Measurements from ENCODE around the gene AGAP6. TPM values are rescaled to one million over a fixed set of nuclear protein-coding genes. Genes with fewer than 3 reads are reported as not detected.
A peak's percentile ranks its signal among the peaks of the same experiment; 100 is the strongest.
"Not testable (repeated sequence)": the region's sequence is repeated elsewhere in the genome, so short reads cannot be mapped to it uniquely, and the experiment has no call there.

Gene AGAP6
- polyA plus RNA-seq = 7.4 to 11.4 TPM (median 9.9 TPM) in 3 replicates
- 4.6 TPM for polyA plus RNA-seq (2011; ENCODE audit: low read depth)
- polyA plus RNA-seq (2011; cell fraction: cytosol; rRNA removed) = 2.3 and 2.7 TPM in 2 replicates
- 47.0 and 53.9 TPM in 2 replicates for polyA plus RNA-seq (2011; cell fraction: nucleus; rRNA removed)
- polyA plus RNA-seq (2012; ENCODE audit: low replicate concordance) = 4.4 and 10.3 TPM in 2 replicates
- 0.59 to 8.4 TPM (median 5.3 TPM) in 3 replicates for polyA minus RNA-seq
- polyA minus RNA-seq (2011; cell fraction: cytosol; rRNA and poly(A)+ RNA removed) = 0.96 TPM
- 6.2 and 10.3 TPM in 2 replicates for polyA minus RNA-seq (2011; cell fraction: nucleus; rRNA and poly(A)+ RNA removed)

DNA sequence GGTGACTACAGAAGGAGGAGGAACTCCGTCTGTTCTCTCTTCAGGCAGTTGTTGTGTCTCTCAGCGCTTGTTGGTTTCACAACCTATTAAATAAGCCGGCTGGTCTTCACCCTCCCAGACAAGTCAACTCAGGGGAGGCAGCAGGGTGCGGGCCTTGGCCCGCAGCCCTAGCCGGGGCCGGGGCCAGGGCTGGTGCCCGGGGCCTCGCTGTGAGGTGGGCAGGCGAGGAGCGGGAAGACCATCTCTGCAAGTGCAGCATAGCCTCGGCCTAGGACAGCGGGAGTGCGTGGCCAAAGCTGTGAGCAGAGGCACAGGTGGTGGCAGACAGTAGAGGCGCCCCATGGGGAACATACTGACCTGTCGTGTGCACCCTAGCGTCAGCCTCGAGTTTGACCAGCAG lies at the start of gene AGAP6:
TSS of gene AGAP6 (plus strand) at position 31 of the 400 bp plus-strand sequence. CDS start at position 341, 310 bp downstream.
- H3K79me2 ChIP-seq (ENCODE audit: control insufficient read depth, insufficient read depth, low read length); H3K4me3 ChIP-seq (ENCODE audit: control insufficient read depth in 2 of 3, extremely low read depth in 1 of 3, insufficient read depth in 2 of 3, low read depth in 1 of 3, low read length in 3 of 3); H3K27me3 ChIP-seq (ENCODE audit: control insufficient read depth, extremely low read depth, insufficient read depth, low read length); H3K4me2 ChIP-seq (ENCODE audit: control insufficient read depth, extremely low read depth, insufficient read depth, low read depth, low read length); H4K20me1 ChIP-seq (ENCODE audit: control insufficient read depth, extremely low read depth, insufficient read depth, low read length); DNase-seq (ENCODE audit: low read depth, low spot score); H3K27ac ChIP-seq (ENCODE audit: control insufficient read depth, insufficient read depth, low read length); dilution Hi-C loops (cut with MboI; ENCODE audit: extremely low pct_ligation_motif_present, low sequenced_read_pairs); H3K9ac ChIP-seq (ENCODE audit: control insufficient read depth, extremely low read depth, insufficient read depth, low read length); FAIRE-seq; H3K9me3 ChIP-seq (ENCODE audit: control insufficient read depth, low read depth, low read length); H3K36me3 ChIP-seq (ENCODE audit: control insufficient read depth in 2 of 2, extremely low read depth in 1 of 2, insufficient read depth in 2 of 2, low read length in 2 of 2); H3K9me1 ChIP-seq (ENCODE audit: control insufficient read depth, extremely low read depth, insufficient read depth, low read length); H3K4me1 ChIP-seq (ENCODE audit: control insufficient read depth, extremely low read depth, insufficient read depth, low read length); H2AFZ ChIP-seq (ENCODE audit: control insufficient read depth, low read length): not testable (repeated sequence)

- FAIRE-seq; H3K27me3 ChIP-seq (ENCODE audit: control insufficient read depth, extremely low read depth, insufficient read depth, low read length); H3K36me3 ChIP-seq (ENCODE audit: control insufficient read depth in 2 of 2, extremely low read depth in 1 of 2, insufficient read depth in 2 of 2, low read length in 2 of 2); H3K9me1 ChIP-seq (ENCODE audit: control insufficient read depth, extremely low read depth, insufficient read depth, low read length); H3K9me3 ChIP-seq (ENCODE audit: control insufficient read depth, low read depth, low read length); dilution Hi-C loops (cut with MboI; ENCODE audit: extremely low pct_ligation_motif_present, low sequenced_read_pairs); H3K4me1 ChIP-seq (ENCODE audit: control insufficient read depth, extremely low read depth, insufficient read depth, low read length); H4K20me1 ChIP-seq (ENCODE audit: control insufficient read depth, extremely low read depth, insufficient read depth, low read length); DNase-seq (ENCODE audit: low read depth, low spot score): not testable (repeated sequence)
- peak within 1 kb of the TSS; percentile 78 for H3K4me2 ChIP-seq (ENCODE audit: control insufficient read depth, extremely low read depth, insufficient read depth, low read depth, low read length)
- peak within 1 kb of the TSS; percentile 87 for H3K9ac ChIP-seq (ENCODE audit: control insufficient read depth, extremely low read depth, insufficient read depth, low read length)
- H3K27ac ChIP-seq (ENCODE audit: control insufficient read depth, insufficient read depth, low read length) = peak within 1 kb of the TSS; percentile 76
- H3K4me3 ChIP-seq (ENCODE audit: control insufficient read depth in 2 of 3, extremely low read depth in 1 of 3, insufficient read depth in 2 of 3, low read depth in 1 of 3, low read length in 3 of 3) = peak within 1 kb of the TSS; percentile 55 to 95 (median 87)
- peaks cover 62% of the 10 kb centered on the region for H3K79me2 ChIP-seq (ENCODE audit: control insufficient read depth, insufficient read depth, low read length)
- H2AFZ ChIP-seq (ENCODE audit: control insufficient read depth, low read length) = peak within 1 kb of the TSS; percentile 81
Measured at GRCh38 chr10:49941447-49942338, 46.5 kb upstream of the AGAP6 start, which contains the start of the genes PARG and TIMM23B. PARG (minus strand) TSS chr10:49942027; CDS start chr10:49941725, 302 bp downstream. TIMM23B (plus strand) TSS chr10:49942053; CDS start chr10:49942195, 142 bp downstream.

DNA sequence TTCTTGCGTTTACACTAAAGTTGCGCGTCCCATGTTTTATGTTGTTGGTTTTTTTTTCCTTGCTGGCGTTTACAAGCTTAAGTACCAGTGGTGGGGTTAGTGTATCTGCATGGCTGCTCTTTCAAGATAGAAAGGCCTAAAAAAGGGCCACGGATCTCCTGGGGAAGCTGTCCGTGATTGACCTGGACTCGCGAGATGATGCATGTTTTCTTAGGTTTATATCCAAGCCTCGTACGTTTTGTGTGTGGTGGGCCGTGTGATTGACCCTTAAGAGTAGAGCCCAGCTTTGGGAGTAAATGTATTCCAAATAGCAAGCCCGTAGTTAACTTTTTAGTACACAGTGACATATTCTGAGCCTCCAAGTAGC lies 45.9 kb upstream of the AGAP6 start:
- dilution Hi-C loops (cut with MboI; ENCODE audit: extremely low pct_ligation_motif_present, low sequenced_read_pairs); FAIRE-seq; DNase-seq (ENCODE audit: low read depth, low spot score); H3K36me3 ChIP-seq (ENCODE audit: control insufficient read depth in 2 of 2, extremely low read depth in 1 of 2, insufficient read depth in 2 of 2, low read length in 2 of 2); H3K4me1 ChIP-seq (ENCODE audit: control insufficient read depth, extremely low read depth, insufficient read depth, low read length); H3K9me3 ChIP-seq (ENCODE audit: control insufficient read depth, low read depth, low read length); H3K27me3 ChIP-seq (ENCODE audit: control insufficient read depth, extremely low read depth, insufficient read depth, low read length); H4K20me1 ChIP-seq (ENCODE audit: control insufficient read depth, extremely low read depth, insufficient read depth, low read length); H3K9me1 ChIP-seq (ENCODE audit: control insufficient read depth, extremely low read depth, insufficient read depth, low read length): not testable (repeated sequence)
- peak overlapping the region; percentile 30 for H2AFZ ChIP-seq (ENCODE audit: control insufficient read depth, low read length)
- peak overlapping the region; percentile 76 for H3K27ac ChIP-seq (ENCODE audit: control insufficient read depth, insufficient read depth, low read length)
- H3K79me2 ChIP-seq (ENCODE audit: control insufficient read depth, insufficient read depth, low read length) = peaks cover 65% of the 10 kb centered on the region
- peak overlapping the region; percentile 55 to 95 (median 87) for H3K4me3 ChIP-seq (ENCODE audit: control insufficient read depth in 2 of 3, extremely low read depth in 1 of 3, insufficient read depth in 2 of 3, low read depth in 1 of 3, low read length in 3 of 3)
- peak overlapping the region; percentile 87 for H3K9ac ChIP-seq (ENCODE audit: control insufficient read depth, extremely low read depth, insufficient read depth, low read length)
- peak overlapping the region; percentile 78 for H3K4me2 ChIP-seq (ENCODE audit: control insufficient read depth, extremely low read depth, insufficient read depth, low read depth, low read length)

DNA sequence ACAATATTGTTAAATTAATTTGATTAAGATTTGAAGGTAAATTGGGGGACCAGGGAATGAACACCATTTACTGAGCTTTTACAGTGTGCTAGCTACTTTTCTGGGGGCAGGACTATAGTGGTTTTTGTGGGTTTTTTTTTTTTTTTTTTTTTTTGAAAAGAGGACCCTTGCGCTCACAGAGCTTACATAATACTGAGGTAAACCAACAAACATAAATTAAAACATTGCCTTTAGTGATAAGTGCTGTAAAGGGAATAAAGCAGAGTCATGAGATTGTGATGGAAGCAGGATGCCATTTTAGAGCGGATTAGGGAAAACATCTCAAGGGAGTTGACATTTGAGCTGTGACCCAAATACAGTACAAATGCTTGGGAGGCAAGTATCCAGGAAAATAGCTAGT lies 44.6 kb upstream of the AGAP6 start:
- H2AFZ ChIP-seq (ENCODE audit: control insufficient read depth, low read length); H3K4me1 ChIP-seq (ENCODE audit: control insufficient read depth, extremely low read depth, insufficient read depth, low read length); H4K20me1 ChIP-seq (ENCODE audit: control insufficient read depth, extremely low read depth, insufficient read depth, low read length); DNase-seq (ENCODE audit: low read depth, low spot score); H3K36me3 ChIP-seq (ENCODE audit: control insufficient read depth in 2 of 2, extremely low read depth in 1 of 2, insufficient read depth in 2 of 2, low read length in 2 of 2); H3K27me3 ChIP-seq (ENCODE audit: control insufficient read depth, extremely low read depth, insufficient read depth, low read length); H3K9me1 ChIP-seq (ENCODE audit: control insufficient read depth, extremely low read depth, insufficient read depth, low read length); H3K9ac ChIP-seq (ENCODE audit: control insufficient read depth, extremely low read depth, insufficient read depth, low read length); dilution Hi-C loops (cut with MboI; ENCODE audit: extremely low pct_ligation_motif_present, low sequenced_read_pairs); H3K4me2 ChIP-seq (ENCODE audit: control insufficient read depth, extremely low read depth, insufficient read depth, low read depth, low read length); H3K9me3 ChIP-seq (ENCODE audit: control insufficient read depth, low read depth, low read length); FAIRE-seq; H3K27ac ChIP-seq (ENCODE audit: control insufficient read depth, insufficient read depth, low read length); H3K4me3 ChIP-seq (ENCODE audit: control insufficient read depth in 2 of 3, extremely low read depth in 1 of 3, insufficient read depth in 2 of 3, low read depth in 1 of 3, low read length in 3 of 3): not testable (repeated sequence)
- H3K79me2 ChIP-seq (ENCODE audit: control insufficient read depth, insufficient read depth, low read length) = peaks cover 61% of the 10 kb centered on the region
